Measurements from ENCODE around the gene MME. TPM values are rescaled to one million over a fixed set of nuclear protein-coding genes. Genes with fewer than 3 reads are reported as not detected.

MME gene
- total RNA-seq, 1 experiment from 2014 or later = 0.52 TPM

DNA sequence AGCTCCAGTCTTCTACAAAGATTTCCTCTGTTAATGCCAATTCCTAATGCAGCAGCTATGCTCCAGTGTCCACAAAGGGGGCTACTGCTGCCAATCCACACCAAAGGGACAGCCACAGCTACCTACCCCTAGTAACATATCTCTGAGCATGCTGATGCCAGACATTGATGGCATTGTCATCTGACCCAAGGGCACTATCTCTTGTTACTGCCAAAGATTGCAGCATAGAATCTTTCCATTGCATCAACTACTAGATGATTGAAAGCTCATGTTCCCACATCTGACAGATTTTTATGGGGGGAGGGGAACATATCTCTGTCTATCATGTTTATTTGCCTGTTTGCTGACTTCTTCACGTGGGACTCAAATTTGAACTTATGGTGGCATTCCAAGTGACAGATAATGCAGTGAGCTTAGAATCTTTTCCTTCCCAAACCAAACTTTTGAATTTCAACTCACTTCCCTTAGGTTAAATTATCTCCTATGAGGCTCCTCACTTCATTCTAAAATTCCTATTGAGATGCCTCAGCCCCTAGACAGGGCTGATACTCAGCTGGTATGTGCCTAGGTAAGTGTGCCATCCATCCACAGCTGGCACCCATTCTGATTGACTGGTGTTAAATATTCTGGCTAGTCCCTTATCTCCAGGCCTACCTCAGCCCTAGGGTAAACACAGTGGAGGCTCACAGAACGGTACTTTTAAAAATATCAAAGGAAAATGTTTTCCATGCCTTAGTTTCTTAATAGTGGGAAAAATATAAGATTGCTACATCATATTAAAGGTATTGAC, 113.0 kb downstream of the MME start:
- BruUV-seq (replicated peaks) = no TSS peak
- Histone ChIP-seq H3K27me3 (replicated peaks; ENCODE audit: control insufficient read depth, insufficient read depth, low read length) (no peaks in the 10 kb centered on the region), H3K36me3 (ENCODE audit: control insufficient read depth, insufficient read depth, low read length) (no peaks in the 10 kb centered on the region), H3K4me3 (ENCODE audit: low read depth, low read length) (no peak overlapping the region), H3K9me3 (no peaks in the 10 kb centered on the region), H3K4me1 (no peaks in the 10 kb centered on the region)
- intact Hi-C loops (cut with micrococcal nuclease; ENCODE audit: unreplicated experiment) = no loop called here
- H3K36me3 Mint-ChIP-seq (ENCODE audit: insufficient read depth, unreplicated experiment) = no peaks in the 10 kb centered on the region
- H3K4me3 Mint-ChIP-seq (ENCODE audit: unreplicated experiment) = no peak overlapping the region
- no peaks in the 10 kb centered on the region for H3K4me1 Mint-ChIP-seq (ENCODE audit: low read depth, unreplicated experiment)
- no peaks in the 10 kb centered on the region for H3K27me3 Mint-ChIP-seq (ENCODE audit: insufficient read depth, unreplicated experiment)
- DNase-seq = no peak
- ChIA-PET POLR2A (no interaction called here), CTCF (no interaction called here)
- H3K9me3 Mint-ChIP-seq (ENCODE audit: unreplicated experiment) = no peaks in the 10 kb centered on the region
- TF ChIP-seq, protein P1, sequence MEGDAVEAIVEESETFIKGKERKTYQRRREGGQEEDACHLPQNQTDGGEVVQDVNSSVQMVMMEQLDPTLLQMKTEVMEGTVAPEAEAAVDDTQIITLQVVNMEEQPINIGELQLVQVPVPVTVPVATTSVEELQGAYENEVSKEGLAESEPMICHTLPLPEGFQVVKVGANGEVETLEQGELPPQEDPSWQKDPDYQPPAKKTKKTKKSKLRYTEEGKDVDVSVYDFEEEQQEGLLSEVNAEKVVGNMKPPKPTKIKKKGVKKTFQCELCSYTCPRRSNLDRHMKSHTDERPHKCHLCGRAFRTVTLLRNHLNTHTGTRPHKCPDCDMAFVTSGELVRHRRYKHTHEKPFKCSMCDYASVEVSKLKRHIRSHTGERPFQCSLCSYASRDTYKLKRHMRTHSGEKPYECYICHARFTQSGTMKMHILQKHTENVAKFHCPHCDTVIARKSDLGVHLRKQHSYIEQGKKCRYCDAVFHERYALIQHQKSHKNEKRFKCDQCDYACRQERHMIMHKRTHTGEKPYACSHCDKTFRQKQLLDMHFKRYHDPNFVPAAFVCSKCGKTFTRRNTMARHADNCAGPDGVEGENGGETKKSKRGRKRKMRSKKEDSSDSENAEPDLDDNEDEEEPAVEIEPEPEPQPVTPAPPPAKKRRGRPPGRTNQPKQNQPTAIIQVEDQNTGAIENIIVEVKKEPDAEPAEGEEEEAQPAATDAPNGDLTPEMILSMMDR (IDR thresholded peaks at IDR 0.05; ENCODE audit: insufficient read depth in 1 of 2, low read depth in 1 of 2, low read length in 1 of 2, severe bottlenecking in 1 of 2, unreplicated experiment in 1 of 2) = no peak
- H3K27ac Mint-ChIP-seq (ENCODE audit: unreplicated experiment) = no peak overlapping the region

DNA sequence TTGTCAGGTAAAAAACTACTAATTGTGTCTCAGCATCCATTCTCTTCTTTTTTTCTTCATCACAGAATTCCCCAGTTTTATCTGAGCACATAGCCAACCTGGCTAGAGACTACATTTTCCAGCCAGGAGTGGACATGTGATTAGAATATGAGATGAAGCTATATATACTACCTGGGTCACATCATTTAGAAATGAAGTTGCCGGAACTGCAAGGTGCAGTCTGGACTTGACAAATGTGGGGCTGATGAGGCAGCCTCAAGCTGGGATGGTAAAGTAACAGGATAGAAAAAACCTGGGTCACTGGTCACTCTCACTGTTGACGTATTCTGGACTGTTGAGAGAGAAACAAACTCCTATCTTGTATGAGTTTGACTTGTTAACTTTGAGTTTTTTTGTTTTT, 113.7 kb downstream of the MME start:
- ChIA-PET CTCF (no interaction called here), POLR2A (no interaction called here)
- DNase-seq = no peak
- no peaks in the 10 kb centered on the region for H3K4me1 Mint-ChIP-seq (ENCODE audit: low read depth, unreplicated experiment)
- H3K4me1 ChIP-seq = no peaks in the 10 kb centered on the region
- no peak overlapping the region for H3K4me3 Mint-ChIP-seq (ENCODE audit: unreplicated experiment)
- no peaks in the 10 kb centered on the region for H3K27me3 Mint-ChIP-seq (ENCODE audit: insufficient read depth, unreplicated experiment)
- no peaks in the 10 kb centered on the region for H3K36me3 Mint-ChIP-seq (ENCODE audit: insufficient read depth, unreplicated experiment)
- no peaks in the 10 kb centered on the region for H3K36me3 ChIP-seq (ENCODE audit: control insufficient read depth, insufficient read depth, low read length)
- no peak overlapping the region for H3K4me3 ChIP-seq (ENCODE audit: low read depth, low read length)
- H3K9me3 ChIP-seq = no peaks in the 10 kb centered on the region
- BruUV-seq (replicated peaks) = no TSS peak
- intact Hi-C loops (cut with micrococcal nuclease; ENCODE audit: unreplicated experiment) = no loop called here
- no peaks in the 10 kb centered on the region for H3K27me3 ChIP-seq (replicated peaks; ENCODE audit: control insufficient read depth, insufficient read depth, low read length)
- no peak overlapping the region for H3K27ac Mint-ChIP-seq (ENCODE audit: unreplicated experiment)
- no peaks in the 10 kb centered on the region for H3K9me3 Mint-ChIP-seq (ENCODE audit: unreplicated experiment)
- TF ChIP-seq, protein P1 (IDR thresholded peaks at IDR 0.05; ENCODE audit: insufficient read depth in 1 of 2, low read depth in 1 of 2, low read length in 1 of 2, severe bottlenecking in 1 of 2, unreplicated experiment in 1 of 2) = no peak

DNA sequence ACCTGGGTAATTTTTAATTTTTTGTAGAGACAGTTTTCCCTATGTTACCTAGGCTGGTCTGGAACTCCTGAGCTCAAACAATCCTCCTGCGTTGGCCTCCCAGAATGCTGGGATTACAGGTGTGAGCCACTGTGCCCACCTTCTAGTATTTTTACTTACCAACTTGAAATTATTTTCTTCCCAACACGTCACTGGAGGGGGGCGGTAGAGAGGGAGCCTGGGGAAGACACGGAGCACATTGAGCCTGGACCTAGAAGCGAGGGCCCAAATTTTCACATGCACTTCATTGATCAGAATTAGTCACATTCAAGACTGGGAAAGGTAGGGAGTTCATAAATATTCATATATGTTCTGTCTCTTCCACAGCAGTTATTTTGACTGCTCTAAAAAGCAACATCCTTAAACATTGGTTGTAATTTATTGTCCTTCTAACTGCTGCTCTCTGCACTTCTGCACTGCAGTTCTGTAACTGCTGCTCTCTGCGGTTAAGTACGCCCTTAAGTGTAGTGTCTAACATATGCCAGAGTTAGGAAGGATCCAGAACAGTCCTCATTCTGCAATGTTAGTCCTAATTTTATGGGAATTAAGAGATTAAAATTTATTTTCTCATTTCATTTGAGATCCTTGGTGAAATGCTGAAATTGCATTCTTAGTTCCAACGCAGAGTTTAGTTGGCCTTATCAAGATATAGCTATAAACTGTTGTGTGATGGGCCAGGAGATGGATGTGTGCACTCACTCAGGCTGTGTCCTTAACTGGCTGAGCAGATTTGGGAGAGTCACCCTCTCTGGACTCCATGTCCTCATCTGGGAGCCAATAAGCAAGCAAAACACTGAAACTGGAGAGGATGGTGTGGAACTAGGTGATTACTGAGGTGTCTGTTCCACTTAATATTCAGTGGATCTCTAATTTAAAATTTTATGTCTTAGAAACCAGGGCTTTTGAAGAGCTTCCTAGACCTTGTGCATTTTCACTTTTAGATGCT, 115.1 kb downstream of the MME start:
- DNase-seq = no peak
- no TSS peak for BruUV-seq (replicated peaks)
- ChIA-PET POLR2A (no interaction called here), CTCF (no interaction called here)
- TF ChIP-seq, protein P1 (IDR thresholded peaks at IDR 0.05; ENCODE audit: insufficient read depth in 1 of 2, low read depth in 1 of 2, low read length in 1 of 2, severe bottlenecking in 1 of 2, unreplicated experiment in 1 of 2) = no peak
- no peaks in the 10 kb centered on the region for H3K36me3 ChIP-seq (ENCODE audit: control insufficient read depth, insufficient read depth, low read length)
- H3K4me1 Mint-ChIP-seq (ENCODE audit: low read depth, unreplicated experiment) = no peaks in the 10 kb centered on the region
- H3K4me3 Mint-ChIP-seq (ENCODE audit: unreplicated experiment) = no peak overlapping the region
- H3K36me3 Mint-ChIP-seq (ENCODE audit: insufficient read depth, unreplicated experiment) = no peaks in the 10 kb centered on the region
- intact Hi-C loops (cut with micrococcal nuclease; ENCODE audit: unreplicated experiment) = no loop called here
- no peak overlapping the region for H3K27ac Mint-ChIP-seq (ENCODE audit: unreplicated experiment)
- H3K4me3 ChIP-seq (ENCODE audit: low read depth, low read length) = no peak overlapping the region
- H3K27me3 ChIP-seq (replicated peaks; ENCODE audit: control insufficient read depth, insufficient read depth, low read length) = no peaks in the 10 kb centered on the region
- no peaks in the 10 kb centered on the region for H3K4me1 ChIP-seq
- no peaks in the 10 kb centered on the region for H3K9me3 Mint-ChIP-seq (ENCODE audit: unreplicated experiment)
- no peaks in the 10 kb centered on the region for H3K9me3 ChIP-seq
- no peaks in the 10 kb centered on the region for H3K27me3 Mint-ChIP-seq (ENCODE audit: insufficient read depth, unreplicated experiment)

All from Caco-2 (cell line).